HG03520 (cell line): ENCODE results near the gene PLCL1.
A peak's percentile ranks its signal among the peaks of the same experiment; 100 is the strongest.

Source experiments
- ATAC-seq: cut with Tn5 transposase; IDR thresholded peaks from one replicate; pipeline ENCODE4 v1.9.1; 2021; ENCODE audit warnings: mild to moderate bottlenecking, moderate library complexity; ENCODE audit not compliant: unreplicated experiment

Gene PLCL1

GRCh38 chr2:197804049-197804757 is at the start of gene PLCL1:
TSS of gene PLCL1 (plus strand) at chr2:197804593.
- peak; percentile 100 for ATAC-seq

- ATAC-seq = no peak
Observed at GRCh38 chr2:197759013-197759412, 45.4 kb upstream of the PLCL1 start.

GRCh38 chr2:197759625-197760292 is 44.6 kb upstream of the PLCL1 start:
- ATAC-seq = no peak

- no peak for ATAC-seq
Observed at GRCh38 chr2:197760293-197760657, 44.1 kb upstream of the PLCL1 start.

GRCh38 chr2:197777823-197778407 is 26.5 kb upstream of the PLCL1 start:
- no peak for ATAC-seq

- ATAC-seq = no peak
Observed at GRCh38 chr2:197779261-197779660, 25.1 kb upstream of the PLCL1 start.

- ATAC-seq = no peak
Observed at GRCh38 chr2:197782126-197782525, 22.3 kb upstream of the PLCL1 start.

GRCh38 chr2:197784956-197785941 is 19.1 kb upstream of the PLCL1 start, which contains the start of gene BOLL:
TSS of gene BOLL (minus strand) at chr2:197785319. CDS start at chr2:197781850, 3,469 bp downstream.
- ATAC-seq = no peak

GRCh38 chr2:197786010-197786877 is 18.1 kb upstream of the PLCL1 start:
- ATAC-seq = no peak

- ATAC-seq = no peak
Observed at GRCh38 chr2:197793456-197793855, 10.9 kb upstream of the PLCL1 start.

- ATAC-seq = no peak
Observed at GRCh38 chr2:197795277-197795676, 9.1 kb upstream of the PLCL1 start.

GRCh38 chr2:197798187-197798586 is 6.2 kb upstream of the PLCL1 start:
- ATAC-seq = no peak

GRCh38 chr2:197799068-197799467 is 5.3 kb upstream of the PLCL1 start:
- ATAC-seq = no peak

GRCh38 chr2:197800091-197800490 is 4.3 kb upstream of the PLCL1 start:
- no peak for ATAC-seq

GRCh38 chr2:197801033-197801432 is 3.4 kb upstream of the PLCL1 start:
- ATAC-seq = no peak

- ATAC-seq = peak; percentile 37
Observed at GRCh38 chr2:197803033-197803444, 1.4 kb upstream of the PLCL1 start.

GRCh38 chr2:197804758-197805714 is 643 bp downstream of the PLCL1 start:
- peak; percentile 28 for ATAC-seq

- ATAC-seq = no peak
Observed at GRCh38 chr2:197805715-197806633, 1.6 kb downstream of the PLCL1 start.
